HG02678 (cell line): ENCODE measurements around the gene SASH3.
"Not testable (repeated sequence)": the region's sequence is repeated elsewhere in the genome, so short reads cannot be mapped to it uniquely, and the experiment has no call there.

ENCODE experiments used
- ATAC-seq: cut with Tn5 transposase; IDR thresholded peaks from one replicate; pipeline ENCODE4 v1.9.1; 2021; ENCODE audit warnings: mild to moderate bottlenecking, moderate library complexity; ENCODE audit not compliant: unreplicated experiment

Gene SASH3

DNA sequence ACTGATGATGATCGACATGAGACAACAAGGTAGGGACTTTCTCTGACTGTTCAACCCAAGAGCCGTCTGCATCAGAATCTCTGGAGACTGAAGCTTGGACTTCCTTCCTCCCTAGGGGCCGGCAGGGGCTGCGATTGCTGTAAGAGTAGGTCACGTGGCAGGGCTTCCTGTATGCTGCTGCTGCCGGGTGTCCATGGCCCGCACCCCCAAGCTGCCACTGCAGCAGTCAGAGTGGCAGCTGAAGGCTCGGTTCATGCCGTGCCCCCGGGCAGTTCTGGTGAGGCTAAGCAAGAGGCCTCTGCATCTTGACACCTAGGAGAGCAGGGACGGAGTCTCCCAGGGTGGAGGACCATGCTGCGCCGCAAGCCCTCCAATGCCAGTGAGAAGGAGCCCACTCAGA, at the start of gene SASH3:
Gene SASH3 (plus strand): TSS at position 203 of the 400 bp plus-strand sequence. CDS start 149 bp downstream, at position 352.
- ATAC-seq = peak; percentile 37

DNA sequence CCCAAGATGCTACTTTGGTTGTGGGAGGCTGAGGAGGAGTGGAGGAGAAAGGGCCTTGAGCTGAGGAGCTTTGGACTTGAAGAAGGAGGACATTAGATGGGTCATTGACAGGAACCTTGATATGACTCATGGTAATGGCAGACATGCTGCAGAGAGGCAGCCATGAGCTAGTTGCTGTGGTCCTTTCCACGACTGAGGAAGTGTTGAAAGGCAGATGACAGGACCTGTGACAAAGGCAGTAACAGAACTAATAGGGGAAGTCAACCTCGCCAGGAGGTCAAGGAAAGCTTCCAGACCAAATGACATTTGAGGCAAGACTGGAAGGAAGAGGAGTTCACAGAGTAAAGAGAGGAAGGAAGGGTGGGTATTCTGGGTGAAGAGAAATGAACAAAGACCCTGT, 48.5 kb upstream of the SASH3 start:
- no peak for ATAC-seq

DNA sequence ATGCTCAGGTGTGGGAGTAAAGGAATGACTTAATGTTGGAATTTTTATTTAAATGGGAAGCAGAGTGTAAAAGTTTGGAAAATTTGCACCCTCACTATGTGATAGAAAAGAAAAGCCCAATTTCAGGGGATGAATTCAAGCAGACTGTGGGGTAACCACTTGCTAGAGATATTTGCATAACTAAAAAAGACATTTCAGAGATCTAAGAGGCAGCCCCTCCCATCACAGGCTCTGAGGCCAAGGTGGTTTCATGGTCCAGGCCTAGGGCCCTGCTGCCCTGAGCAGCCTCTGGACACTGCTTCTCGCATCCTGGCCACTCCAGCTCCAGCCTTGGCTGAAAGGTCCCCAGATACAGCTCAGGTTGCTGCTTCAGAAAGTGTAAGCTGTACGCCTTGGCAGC, 46.9 kb upstream of the SASH3 start:
- no peak for ATAC-seq

DNA sequence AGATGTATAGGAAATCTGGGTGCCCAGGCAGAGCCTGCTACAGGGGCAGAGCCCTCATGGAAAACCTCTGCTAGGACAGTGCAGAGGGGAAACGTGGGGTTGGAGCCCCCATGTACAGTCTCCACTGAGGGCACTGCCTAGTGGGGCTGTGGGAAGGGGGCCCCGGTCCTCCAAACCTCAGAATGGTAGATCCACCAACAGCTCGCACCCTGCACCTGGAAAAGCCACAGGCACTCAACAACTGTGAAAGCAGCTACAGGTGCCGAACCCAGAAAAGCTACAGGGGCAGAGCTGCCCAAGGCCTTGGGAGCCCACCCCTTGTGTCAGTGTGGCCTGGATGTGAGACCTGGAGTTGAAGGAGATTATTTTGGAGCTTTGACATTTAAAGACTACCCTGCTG, 46.4 kb upstream of the SASH3 start:
- no peak for ATAC-seq

DNA sequence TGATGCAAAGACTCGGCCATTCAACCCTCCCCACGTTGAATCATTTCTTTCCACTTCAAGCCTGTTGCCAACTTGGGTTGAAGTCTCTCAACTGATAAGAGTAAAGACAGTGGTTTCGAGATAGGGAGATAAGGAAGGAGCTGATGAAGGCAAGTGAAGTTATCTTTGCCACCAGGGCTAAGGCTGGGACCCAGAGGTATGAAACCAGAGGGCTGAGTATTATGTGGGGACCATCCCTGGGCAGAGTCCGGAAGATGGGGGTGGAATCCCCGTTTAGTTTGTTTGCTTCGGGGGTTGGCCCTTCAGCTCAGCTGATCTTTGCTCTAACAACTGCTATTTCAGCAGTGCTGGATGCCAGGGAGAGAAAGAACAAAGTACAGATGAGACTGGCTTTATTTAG, 43.3 kb upstream of the SASH3 start:
- ATAC-seq = no peak

GRCh38 chrX:129737916-129738315, 41.8 kb upstream of the SASH3 start:
- no peak for ATAC-seq

DNA sequence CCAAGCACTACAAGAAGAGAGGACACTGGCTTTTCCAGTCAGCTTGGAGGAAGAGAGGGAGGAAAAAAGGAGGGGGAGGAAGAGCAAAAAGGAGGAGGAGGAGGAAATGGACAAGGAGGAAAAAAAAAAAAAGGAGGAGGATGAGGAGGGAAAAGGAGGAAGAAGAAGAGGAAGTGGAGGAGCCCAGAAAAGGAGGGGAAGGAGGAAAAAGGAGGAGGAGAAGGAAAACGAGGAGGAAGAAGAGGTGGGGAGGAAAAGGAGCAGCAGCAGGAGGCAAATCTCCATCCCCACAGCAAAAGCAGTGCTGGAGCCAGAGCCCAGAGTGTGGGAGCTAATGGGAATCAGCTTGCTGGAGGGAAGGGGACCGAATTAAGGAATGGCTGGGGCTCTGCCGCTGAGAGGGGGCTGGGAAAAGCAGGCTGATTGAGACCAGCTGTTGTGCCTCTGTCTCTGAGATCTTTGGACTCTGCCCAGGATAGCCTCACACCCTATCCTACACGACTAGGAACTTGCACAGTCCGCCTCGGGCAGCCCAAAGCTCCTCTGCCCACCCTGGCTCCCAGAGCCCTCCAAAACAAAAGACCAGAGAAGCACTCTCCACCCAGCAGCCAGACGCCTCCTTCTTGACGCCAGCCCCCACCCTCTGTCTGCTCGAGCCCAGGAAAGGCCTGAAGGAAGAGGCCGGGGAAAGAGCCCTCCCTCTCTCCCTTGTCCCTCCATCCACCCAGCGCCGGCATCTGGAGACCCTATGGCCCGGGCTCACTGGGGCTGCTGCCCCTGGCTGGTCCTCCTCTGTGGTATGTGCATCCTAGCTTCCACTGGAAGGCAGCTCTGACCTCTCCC, 41.1 kb upstream of the SASH3 start, which contains the start of gene XPNPEP2:
Gene XPNPEP2 (plus strand): TSS at position 514 of the 843 bp plus-strand sequence. CDS start 235 bp downstream, at position 749.
- no peak for ATAC-seq

- no peak for ATAC-seq
Observed at GRCh38 chrX:129739578-129739977, 40.2 kb upstream of the SASH3 start.

- ATAC-seq = no peak
Observed at GRCh38 chrX:129741880-129742758, 37.6 kb upstream of the SASH3 start.

GRCh38 chrX:129742759-129743152, 37.0 kb upstream of the SASH3 start:
- not testable (repeated sequence) for ATAC-seq

- no peak for ATAC-seq
Observed at GRCh38 chrX:129743821-129744220, 35.9 kb upstream of the SASH3 start.

GRCh38 chrX:129744861-129745321, 34.9 kb upstream of the SASH3 start:
- no peak for ATAC-seq

GRCh38 chrX:129746557-129747470, 32.9 kb upstream of the SASH3 start:
- no peak for ATAC-seq

DNA sequence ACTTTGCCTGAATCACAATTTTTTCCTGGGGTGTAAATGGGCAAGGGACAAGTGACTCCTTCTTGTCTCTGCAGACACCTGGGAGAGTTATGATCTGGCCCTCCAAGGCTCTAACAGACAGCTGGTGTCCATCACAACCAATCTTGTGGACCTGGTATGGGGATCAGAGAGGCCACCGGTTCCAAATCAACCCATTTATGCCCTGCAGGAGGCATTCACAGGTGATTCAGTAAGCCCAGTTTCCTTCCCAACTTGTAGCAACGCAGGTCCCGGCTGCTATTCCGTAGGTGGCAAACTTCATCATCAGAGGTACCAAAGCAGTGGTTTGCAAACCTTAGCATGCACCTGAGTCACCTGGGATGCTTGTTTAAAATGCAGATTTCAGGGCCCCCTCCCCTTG, 32.2 kb upstream of the SASH3 start:
- no peak for ATAC-seq

DNA sequence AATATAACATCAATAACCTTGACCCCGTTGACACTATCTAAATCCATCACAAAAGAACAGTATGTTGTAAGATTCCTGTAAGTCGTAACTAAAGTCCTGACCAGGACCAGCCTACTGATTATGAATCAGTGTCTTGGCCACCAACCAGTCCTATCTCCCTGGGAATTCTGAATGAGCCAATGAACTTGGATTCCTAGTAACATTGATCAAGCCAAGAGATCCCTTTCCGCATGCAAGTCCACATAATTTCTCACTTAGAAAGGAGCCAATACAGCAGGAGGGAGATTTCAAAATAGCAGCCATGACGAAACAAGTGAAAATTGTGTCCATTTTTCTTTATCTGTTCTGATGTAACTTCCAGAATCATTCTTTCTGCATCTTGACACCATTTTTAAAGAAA, 31.4 kb upstream of the SASH3 start:
- ATAC-seq = no peak

GRCh38 chrX:129749069-129749468, 30.7 kb upstream of the SASH3 start:
- no peak for ATAC-seq

GRCh38 chrX:129750971-129751370, 28.8 kb upstream of the SASH3 start:
- no peak for ATAC-seq

DNA sequence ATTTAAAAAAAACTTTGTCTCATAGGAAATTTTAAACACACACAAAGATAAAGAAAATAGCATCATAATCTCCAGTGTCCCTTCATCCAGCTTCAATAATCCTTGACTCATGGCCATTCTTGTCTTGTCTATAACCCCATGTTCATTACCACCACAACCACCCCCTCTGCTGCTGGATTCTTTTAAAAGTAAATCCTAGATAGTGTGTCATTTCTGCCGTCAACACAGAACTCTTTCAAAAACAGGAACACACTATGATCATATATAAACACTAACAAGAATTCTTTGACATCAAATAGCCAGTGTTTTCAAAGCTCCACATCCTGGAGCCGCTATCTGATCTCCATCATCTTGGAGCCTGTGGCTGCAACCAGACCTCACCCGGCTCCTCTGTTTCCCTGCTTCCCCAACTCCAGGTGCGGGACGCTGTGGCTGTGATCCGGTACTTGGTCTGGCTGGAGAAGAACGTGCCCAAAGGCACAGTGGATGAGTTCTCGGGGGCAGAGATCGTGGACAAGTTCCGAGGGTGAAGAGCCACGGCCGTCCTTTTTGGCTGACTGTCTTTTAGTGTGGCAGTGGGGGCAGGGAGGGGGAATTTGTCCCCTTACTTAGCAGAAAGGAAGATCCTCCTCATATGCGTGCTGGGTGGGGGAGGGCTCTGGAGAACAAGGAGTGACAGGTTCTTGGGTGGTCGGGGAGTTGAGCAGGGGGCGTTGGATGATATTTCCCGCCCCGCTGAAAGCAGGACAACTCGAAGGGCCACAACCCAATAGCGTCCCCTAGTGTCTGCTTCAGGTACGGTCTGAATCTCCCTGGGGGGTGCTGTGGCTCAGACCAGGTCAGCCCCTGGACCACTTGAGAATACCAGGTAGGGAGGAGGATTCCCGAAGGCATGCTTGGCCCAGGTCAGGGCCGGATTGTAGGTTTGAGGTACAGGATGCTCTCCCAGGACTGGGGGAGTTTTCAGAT, 25.4 kb upstream of the SASH3 start:
- no peak for ATAC-seq
